ENCODE results near the gene ESF1. TPM values are rescaled to one million over a fixed set of nuclear protein-coding genes. Genes with fewer than 3 reads are reported as not detected.
A peak's percentile ranks its signal among the peaks of the same experiment; 100 is the strongest.

ESF1 gene
- total and polyA plus RNA-seq, 4 donors, result 16.0 to 22.2 (median 20.0) TPM

DNA sequence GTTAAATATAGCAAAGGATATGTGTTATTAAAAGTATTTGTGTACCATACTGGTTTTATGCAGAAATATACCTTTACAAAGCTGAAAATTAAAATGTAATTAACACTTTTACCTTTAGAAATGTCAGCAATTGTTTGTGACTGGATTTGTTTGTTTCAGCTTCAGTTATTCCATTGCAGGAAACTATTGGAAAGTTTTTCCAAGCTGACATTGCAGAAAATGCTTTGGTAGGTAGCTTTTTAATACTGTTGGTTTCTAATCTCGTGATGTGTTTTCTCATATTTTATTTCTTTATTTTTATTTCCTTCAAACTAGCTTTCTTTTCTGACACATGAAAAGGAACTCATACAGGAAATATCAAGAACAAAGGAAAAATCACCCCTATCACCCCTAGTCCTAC, 8.3 kb upstream of the ESF1 start:
- Histone ChIP-seq H3K4me1 (ENCODE audit: control insufficient read depth, insufficient read depth, low read length) (no peaks in the 10 kb centered on the region), H3K4me3 (ENCODE audit: low read depth, low read length) (no peak overlapping the region), H3K9me3 (ENCODE audit: control insufficient read depth, insufficient read depth, low read length) (no peaks in the 10 kb centered on the region), H3K27ac (ENCODE audit: low read depth, low read length) (no peak overlapping the region), H3K27me3 (ENCODE audit: control insufficient read depth, insufficient read depth, low read length) (no peaks in the 10 kb centered on the region), H3K36me3 (ENCODE audit: control insufficient read depth, insufficient read depth, low read length) (peaks cover 33% of the 10 kb centered on the region)
- DNase-seq (ENCODE audit: low read depth in 4 of 6, low spot score in 6 of 6), result no peak
- WGBS (ENCODE audit: insufficient coverage), result no CpG with 5 or more reads among the region's 1 CpG

DNA sequence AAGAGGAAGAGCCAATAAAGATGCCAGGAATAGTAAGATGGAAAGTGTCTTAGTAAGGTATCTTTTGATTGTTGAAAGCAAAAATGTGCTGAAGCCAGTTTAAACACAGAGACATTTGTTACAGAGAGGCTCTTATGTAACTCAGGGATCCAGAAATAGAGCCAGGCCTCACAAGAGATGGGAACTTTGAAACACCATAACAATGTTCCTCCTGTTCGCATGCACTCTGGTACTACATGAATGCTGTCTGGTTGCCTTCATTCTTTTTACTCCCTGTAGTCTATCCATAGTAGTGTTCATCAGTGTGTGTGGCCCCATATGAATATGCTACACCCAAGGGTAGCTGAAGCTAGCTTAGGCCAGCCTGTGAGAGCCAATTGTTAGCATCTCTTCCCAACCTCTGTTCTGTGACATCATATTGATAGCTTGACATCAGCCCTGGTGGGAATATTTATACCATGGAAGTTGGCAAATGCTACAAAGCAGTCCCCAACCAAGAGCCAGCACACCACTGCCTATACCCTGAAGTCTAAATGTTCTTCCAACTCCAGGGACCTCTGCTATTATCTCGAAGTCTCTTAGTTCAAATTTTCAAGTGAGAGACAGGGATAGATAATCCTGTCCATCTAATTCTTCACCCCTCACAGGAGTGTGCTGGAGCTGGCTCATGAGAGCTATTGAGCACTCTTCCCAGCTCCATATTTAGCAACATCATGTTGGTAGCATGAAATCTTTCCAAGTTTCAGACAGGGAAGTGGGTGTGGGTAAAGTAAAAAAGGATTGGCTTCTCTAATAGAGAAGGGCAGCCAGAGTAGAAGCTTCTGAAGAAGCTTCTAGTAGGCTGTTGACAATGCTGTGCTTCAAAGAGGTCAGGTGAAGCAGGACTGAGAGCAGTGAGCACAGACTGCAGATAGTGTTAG, 7.1 kb upstream of the ESF1 start:
- Histone ChIP-seq H3K4me1 (ENCODE audit: control insufficient read depth, insufficient read depth, low read length) (no peaks in the 10 kb centered on the region), H3K4me3 (ENCODE audit: low read depth, low read length) (no peak overlapping the region), H3K27ac (ENCODE audit: low read depth, low read length) (no peak overlapping the region), H3K27me3 (ENCODE audit: control insufficient read depth, insufficient read depth, low read length) (no peaks in the 10 kb centered on the region), H3K36me3 (ENCODE audit: control insufficient read depth, insufficient read depth, low read length) (peaks cover 31% of the 10 kb centered on the region), H3K9me3 (ENCODE audit: control insufficient read depth, insufficient read depth, low read length) (no peaks in the 10 kb centered on the region)
- no peak for DNase-seq (ENCODE audit: low read depth in 4 of 6, low spot score in 6 of 6)
- 75% methylated on average over 1 of the region's 2 CpGs for WGBS (ENCODE audit: insufficient coverage)

DNA sequence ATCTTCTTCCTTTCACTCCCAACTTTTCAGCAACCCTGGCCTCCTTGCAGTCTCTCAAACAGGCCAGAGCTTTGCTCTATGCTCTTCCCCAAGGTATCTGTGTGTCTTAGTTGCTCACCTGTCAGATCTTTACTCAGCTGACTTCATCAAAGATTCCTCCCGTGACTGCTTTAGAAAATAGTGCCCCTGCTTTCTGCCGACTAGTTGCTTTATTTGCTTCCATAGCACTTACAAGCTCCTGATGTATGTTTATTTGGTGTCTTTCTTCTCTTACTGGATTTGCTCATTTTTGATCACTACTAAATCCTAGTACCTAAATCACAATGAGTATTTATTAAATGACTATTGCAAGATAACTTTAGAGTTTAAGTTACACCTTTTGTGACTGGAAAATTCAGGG, 6.0 kb upstream of the ESF1 start:
- peaks cover 27% of the 10 kb centered on the region for H3K36me3 ChIP-seq (ENCODE audit: control insufficient read depth, insufficient read depth, low read length)
- DNase-seq (ENCODE audit: low read depth in 4 of 6, low spot score in 6 of 6), result no peak
- H3K27me3 ChIP-seq (ENCODE audit: control insufficient read depth, insufficient read depth, low read length), result no peaks in the 10 kb centered on the region
- H3K27ac ChIP-seq (ENCODE audit: low read depth, low read length), result no peak overlapping the region
- H3K4me3 ChIP-seq (ENCODE audit: low read depth, low read length), result no peak overlapping the region
- H3K4me1 ChIP-seq (ENCODE audit: control insufficient read depth, insufficient read depth, low read length), result no peaks in the 10 kb centered on the region
- WGBS (ENCODE audit: insufficient coverage), result no CpG with 5 or more reads among the region's 2 CpGs
- H3K9me3 ChIP-seq (ENCODE audit: control insufficient read depth, insufficient read depth, low read length), result no peaks in the 10 kb centered on the region

DNA sequence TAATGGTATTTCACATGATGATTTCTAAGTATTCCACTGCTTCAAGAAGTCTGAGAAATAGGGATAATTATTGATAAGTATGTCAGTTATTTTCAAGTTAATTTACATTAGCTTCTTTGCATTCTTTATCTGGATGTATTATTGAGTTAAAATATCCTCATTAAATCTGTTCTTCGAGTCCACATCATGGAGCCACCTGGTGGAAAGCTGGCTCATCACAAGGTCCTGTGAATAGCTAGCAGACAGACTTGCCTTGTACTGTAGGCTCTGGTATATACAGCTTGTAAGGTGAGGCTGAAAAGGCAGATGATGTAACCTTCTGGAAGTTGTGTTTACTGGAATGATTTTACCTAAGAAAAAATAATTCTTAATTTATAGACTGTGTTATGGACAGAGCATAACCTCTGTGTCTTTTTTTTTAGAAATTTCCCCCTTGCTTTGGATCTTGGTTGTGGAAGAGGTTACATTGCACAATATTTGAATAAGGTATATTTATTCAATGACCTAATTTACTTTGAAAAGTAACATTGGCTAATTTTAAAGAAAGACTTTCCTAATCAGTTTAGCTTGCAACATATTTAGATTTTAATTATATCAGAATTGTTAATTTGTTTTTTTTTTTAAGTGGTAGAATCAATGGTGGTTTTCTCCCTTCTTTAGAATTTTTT, 3.6 kb upstream of the ESF1 start:
- peaks cover 17% of the 10 kb centered on the region for H3K36me3 ChIP-seq (ENCODE audit: control insufficient read depth, insufficient read depth, low read length)
- DNase-seq (ENCODE audit: low read depth in 4 of 6, low spot score in 6 of 6), result peak in 5 of 6 donors; percentile 13 to 89 (median 49)
- no peaks in the 10 kb centered on the region for H3K9me3 ChIP-seq (ENCODE audit: control insufficient read depth, insufficient read depth, low read length)
- no peak overlapping the region for H3K4me3 ChIP-seq (ENCODE audit: low read depth, low read length)
- H3K4me1 ChIP-seq (ENCODE audit: control insufficient read depth, insufficient read depth, low read length), result peaks cover 4% of the 10 kb centered on the region
- H3K27me3 ChIP-seq (ENCODE audit: control insufficient read depth, insufficient read depth, low read length), result no peaks in the 10 kb centered on the region
- no CpG with 5 or more reads among the region's 1 CpG for WGBS (ENCODE audit: insufficient coverage)
- no peak overlapping the region for H3K27ac ChIP-seq (ENCODE audit: low read depth, low read length)

DNA sequence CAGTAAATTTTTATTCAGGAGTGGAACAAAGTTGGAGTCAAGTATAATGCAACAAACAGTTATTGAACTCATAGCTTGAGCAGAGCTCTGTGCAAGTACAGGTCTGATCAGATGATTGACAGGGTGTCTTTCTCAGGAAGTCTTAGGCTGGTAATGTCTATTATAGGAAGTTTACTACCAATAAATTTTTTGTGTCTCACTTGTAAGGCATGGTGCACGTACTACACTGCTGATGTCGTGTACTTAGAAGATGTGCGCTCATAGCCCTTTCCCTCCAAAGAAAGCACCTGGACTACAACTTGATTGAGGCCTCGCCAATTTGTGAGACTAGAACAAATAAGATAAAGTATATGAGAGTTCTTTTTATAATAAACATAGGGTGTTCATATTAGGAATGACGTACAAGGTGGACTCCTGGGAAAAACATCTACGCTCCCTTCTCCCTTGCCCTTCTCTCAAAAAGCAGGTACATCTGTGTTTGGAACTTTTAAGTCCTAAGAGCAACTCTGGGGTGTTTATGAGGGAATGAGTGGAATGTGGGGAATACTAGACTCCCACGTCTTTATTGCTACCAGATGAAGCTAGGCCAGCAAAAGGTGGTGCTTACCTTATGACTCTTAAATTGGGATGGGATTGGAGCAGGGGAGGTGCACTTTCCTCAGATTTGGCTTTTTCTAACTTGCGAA, 1.6 kb upstream of the ESF1 start:
- DNase-seq (ENCODE audit: low read depth in 4 of 6, low spot score in 6 of 6), result no peak
- Histone ChIP-seq H3K9me3 (ENCODE audit: control insufficient read depth, insufficient read depth, low read length) (no peaks in the 10 kb centered on the region), H3K27ac (ENCODE audit: low read depth, low read length) (no peak overlapping the region), H3K36me3 (ENCODE audit: control insufficient read depth, insufficient read depth, low read length) (peaks cover 16% of the 10 kb centered on the region), H3K4me3 (ENCODE audit: low read depth, low read length) (peak overlapping the region; percentile 93), H3K27me3 (ENCODE audit: control insufficient read depth, insufficient read depth, low read length) (no peaks in the 10 kb centered on the region), H3K4me1 (ENCODE audit: control insufficient read depth, insufficient read depth, low read length) (peaks cover 4% of the 10 kb centered on the region)
- no CpG with 5 or more reads among the region's 8 CpGs for WGBS (ENCODE audit: insufficient coverage)

DNA sequence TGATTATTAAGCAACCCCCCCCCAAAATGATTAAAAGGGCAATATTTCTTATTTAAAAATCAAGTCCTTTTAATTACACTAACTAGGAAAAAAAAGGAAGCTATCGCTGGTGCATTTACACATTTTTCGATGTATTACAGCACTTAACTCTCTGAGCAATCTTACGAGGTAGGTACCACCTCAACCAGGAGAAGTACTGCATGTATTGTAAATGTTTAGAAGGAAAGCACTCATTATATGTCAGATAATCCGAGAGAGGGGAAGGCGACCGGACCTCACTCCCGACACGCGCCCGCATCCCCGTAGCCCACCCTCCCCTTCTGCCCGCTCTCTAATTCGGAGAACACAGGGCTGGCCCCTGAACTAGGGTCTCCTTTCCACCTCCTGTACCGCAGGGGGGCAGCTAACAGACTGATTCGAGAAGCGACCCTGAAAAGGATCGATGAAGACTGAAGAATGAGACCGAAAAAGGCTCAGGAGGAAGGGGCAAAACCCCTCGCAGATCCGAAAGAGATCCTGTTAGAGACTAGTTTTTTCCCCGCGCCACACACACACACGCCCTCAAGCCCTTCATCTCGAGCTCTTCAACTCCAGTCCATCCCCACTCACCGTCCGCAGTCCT, 337 bp downstream of the ESF1 start:
- WGBS (ENCODE audit: insufficient coverage), result 0% methylated on average over 12 of the region's 26 CpGs
- no peaks in the 10 kb centered on the region for H3K9me3 ChIP-seq (ENCODE audit: control insufficient read depth, insufficient read depth, low read length)
- H3K27ac ChIP-seq (ENCODE audit: low read depth, low read length), result peak overlapping the region; percentile 70
- H3K4me1 ChIP-seq (ENCODE audit: control insufficient read depth, insufficient read depth, low read length), result peaks cover 4% of the 10 kb centered on the region
- H3K36me3 ChIP-seq (ENCODE audit: control insufficient read depth, insufficient read depth, low read length), result peaks cover 7% of the 10 kb centered on the region
- no peak for DNase-seq (ENCODE audit: low read depth in 4 of 6, low spot score in 6 of 6)
- H3K4me3 ChIP-seq (ENCODE audit: low read depth, low read length), result peak overlapping the region; percentile 93
- no peaks in the 10 kb centered on the region for H3K27me3 ChIP-seq (ENCODE audit: control insufficient read depth, insufficient read depth, low read length)

DNA sequence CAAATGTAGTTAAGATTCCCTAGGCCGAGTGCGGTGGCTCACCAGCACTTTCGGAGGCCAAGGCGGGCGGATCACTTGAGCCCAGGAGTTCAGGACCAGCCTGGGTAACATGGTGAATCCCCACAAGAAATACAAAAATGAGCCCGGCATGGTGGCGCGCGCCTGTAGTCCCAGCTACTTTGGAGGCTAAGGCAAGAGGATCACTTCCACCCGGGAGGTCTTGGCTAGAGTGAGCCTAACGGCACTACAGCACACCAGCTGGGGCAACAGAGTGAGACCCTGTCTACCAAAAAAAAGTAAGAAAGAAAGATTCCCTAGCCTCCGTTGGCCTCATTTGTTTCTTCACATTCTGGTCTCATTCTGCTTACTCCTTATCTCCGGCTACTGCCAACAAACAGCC, 1.2 kb downstream of the ESF1 start:
- WGBS (ENCODE audit: insufficient coverage), result 92% methylated on average over 9 of the region's 13 CpGs
- no peak for DNase-seq (ENCODE audit: low read depth in 4 of 6, low spot score in 6 of 6)
- no peak overlapping the region for H3K4me3 ChIP-seq (ENCODE audit: low read depth, low read length)
- H3K27me3 ChIP-seq (ENCODE audit: control insufficient read depth, insufficient read depth, low read length), result no peaks in the 10 kb centered on the region
- H3K4me1 ChIP-seq (ENCODE audit: control insufficient read depth, insufficient read depth, low read length), result peaks cover 4% of the 10 kb centered on the region
- H3K9me3 ChIP-seq (ENCODE audit: control insufficient read depth, insufficient read depth, low read length), result no peaks in the 10 kb centered on the region
- H3K27ac ChIP-seq (ENCODE audit: low read depth, low read length), result no peak overlapping the region
- peaks cover 6% of the 10 kb centered on the region for H3K36me3 ChIP-seq (ENCODE audit: control insufficient read depth, insufficient read depth, low read length)

DNA sequence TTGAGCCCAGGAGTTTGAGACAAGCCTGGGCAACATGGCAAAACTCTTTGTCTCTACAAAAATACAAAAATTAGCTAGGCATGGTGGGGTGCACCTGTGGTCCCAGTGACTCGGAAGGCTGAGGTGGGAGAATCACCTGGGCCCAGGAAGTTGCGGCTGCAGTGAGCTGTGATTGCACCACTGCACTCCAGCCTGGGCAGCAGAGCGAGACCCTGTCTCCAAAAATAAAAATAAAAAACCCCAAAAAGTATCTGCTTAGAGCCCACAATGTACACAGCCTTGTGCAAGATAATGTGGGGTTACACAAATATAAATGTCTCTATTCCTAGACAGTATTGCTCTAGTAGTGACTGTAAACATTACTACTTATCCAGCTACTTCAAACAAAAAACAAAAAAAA, 5.9 kb downstream of the ESF1 start:
- H3K36me3 ChIP-seq (ENCODE audit: control insufficient read depth, insufficient read depth, low read length), result peaks cover 6% of the 10 kb centered on the region
- WGBS (ENCODE audit: insufficient coverage), result 100% methylated on average over 2 of the region's 3 CpGs
- H3K27me3 ChIP-seq (ENCODE audit: control insufficient read depth, insufficient read depth, low read length), result no peaks in the 10 kb centered on the region
- H3K4me3 ChIP-seq (ENCODE audit: low read depth, low read length), result no peak overlapping the region
- no peak for DNase-seq (ENCODE audit: low read depth in 4 of 6, low spot score in 6 of 6)
- no peak overlapping the region for H3K27ac ChIP-seq (ENCODE audit: low read depth, low read length)
- no peaks in the 10 kb centered on the region for H3K9me3 ChIP-seq (ENCODE audit: control insufficient read depth, insufficient read depth, low read length)
- peaks cover 4% of the 10 kb centered on the region for H3K4me1 ChIP-seq (ENCODE audit: control insufficient read depth, insufficient read depth, low read length)

DNA sequence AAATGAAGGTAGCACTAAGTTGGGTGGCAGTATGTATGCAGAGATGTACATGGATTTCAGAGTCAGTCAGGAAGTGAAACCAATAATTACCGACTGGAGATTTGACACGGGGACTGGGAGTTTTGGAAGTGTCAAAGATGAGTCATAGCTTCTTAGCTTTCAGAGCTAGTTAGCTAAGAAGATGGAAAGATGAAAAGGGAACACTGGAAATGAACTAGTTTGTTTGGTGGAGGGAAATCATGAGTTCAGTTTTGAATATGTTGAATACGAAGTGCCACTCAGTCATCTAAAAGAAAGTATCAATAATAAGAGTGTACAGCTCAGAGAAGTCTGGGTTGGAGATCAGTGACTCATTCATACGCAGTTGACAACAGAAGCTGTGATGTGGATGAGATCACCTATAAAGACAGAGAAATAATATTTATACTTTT, 7.5 kb downstream of the ESF1 start:
- 85% methylated on average over 2 of the region's 4 CpGs for WGBS (ENCODE audit: insufficient coverage)
- DNase-seq (ENCODE audit: low read depth in 4 of 6, low spot score in 6 of 6), result no peak
- no peaks in the 10 kb centered on the region for H3K27me3 ChIP-seq (ENCODE audit: control insufficient read depth, insufficient read depth, low read length)
- no peaks in the 10 kb centered on the region for H3K9me3 ChIP-seq (ENCODE audit: control insufficient read depth, insufficient read depth, low read length)
- H3K4me1 ChIP-seq (ENCODE audit: control insufficient read depth, insufficient read depth, low read length), result no peaks in the 10 kb centered on the region
- no peak overlapping the region for H3K4me3 ChIP-seq (ENCODE audit: low read depth, low read length)
- H3K27ac ChIP-seq (ENCODE audit: low read depth, low read length), result no peak overlapping the region
- peaks cover 6% of the 10 kb centered on the region for H3K36me3 ChIP-seq (ENCODE audit: control insufficient read depth, insufficient read depth, low read length)
